ENCODE results near the gene MED15.
"Not testable (repeated sequence)": the region's sequence is repeated elsewhere in the genome, so short reads cannot be mapped to it uniquely, and the experiment has no call there.

The MED15 gene

GRCh38 chr22:20507253-20508066 lies at the start of gene MED15:
Gene MED15, plus strand, starts transcription at chr22:20507610. Its CDS starts 69 bp downstream, at chr22:20507679.
- H3K27me3 Mint-ChIP-seq = no peaks in the 10 kb centered on the region
- ATAC-seq (peak; percentile 93), DNase-seq (peak; percentile 84 to 91)
- H3K9me3 Mint-ChIP-seq = no peaks in the 10 kb centered on the region
- H3K27ac Mint-ChIP-seq = peak within 1 kb of the TSS; percentile 97 to 100
- H3K4me3 Mint-ChIP-seq = peak within 1 kb of the TSS; percentile 93 to 95
- H3K4me1 Mint-ChIP-seq = peaks cover 58% of the 10 kb centered on the region

GRCh38 chr22:20458530-20459151 lies 48.8 kb upstream of the MED15 start:
- Mint-ChIP-seq H3K9me3 (no peaks in the 10 kb centered on the region), H3K27ac (peak overlapping the region in 1 of 2 donors; percentile 8), H3K4me1 (peaks cover 34% of the 10 kb centered on the region), H3K27me3 (no peaks in the 10 kb centered on the region), H3K4me3 (no peak overlapping the region)
- ATAC-seq = no peak
- no peak for DNase-seq

- H3K27ac Mint-ChIP-seq = no peak overlapping the region
- H3K4me1 Mint-ChIP-seq = peaks cover 39% of the 10 kb centered on the region
- no peak for DNase-seq
- no peak overlapping the region for H3K4me3 Mint-ChIP-seq
- no peak for ATAC-seq
- H3K9me3 Mint-ChIP-seq = no peaks in the 10 kb centered on the region
- H3K27me3 Mint-ChIP-seq = no peaks in the 10 kb centered on the region
Observed at GRCh38 chr22:20459152-20459542, 48.3 kb upstream of the MED15 start.

- no peak for ATAC-seq
- Mint-ChIP-seq H3K27me3 (no peaks in the 10 kb centered on the region), H3K27ac (no peak overlapping the region), H3K4me1 (peaks cover 46% of the 10 kb centered on the region), H3K4me3 (no peak overlapping the region), H3K9me3 (no peaks in the 10 kb centered on the region)
- no peak for DNase-seq
Observed at GRCh38 chr22:20459862-20460261, 47.5 kb upstream of the MED15 start.

- Mint-ChIP-seq H3K4me3 (peak overlapping the region; percentile 69 to 74), H3K27me3 (no peaks in the 10 kb centered on the region), H3K9me3 (no peaks in the 10 kb centered on the region), H3K27ac (peak overlapping the region; percentile 92 to 97), H3K4me1 (peaks cover 52% of the 10 kb centered on the region)
- peak; percentile 75 for ATAC-seq
- peak in 1 of 2 donors; percentile 22 for DNase-seq
Observed at GRCh38 chr22:20463324-20464095, 43.9 kb upstream of the MED15 start.

- Mint-ChIP-seq H3K4me1 (peaks cover 56% of the 10 kb centered on the region), H3K27ac (peak overlapping the region; percentile 92 to 97), H3K4me3 (peak overlapping the region; percentile 69 to 74), H3K27me3 (no peaks in the 10 kb centered on the region), H3K9me3 (no peaks in the 10 kb centered on the region)
- ATAC-seq (peak; percentile 94), DNase-seq (peak; percentile 48 to 74)
Observed at GRCh38 chr22:20464096-20464614, 43.3 kb upstream of the MED15 start.

- Mint-ChIP-seq H3K27ac (peak overlapping the region; percentile 92 to 97), H3K27me3 (no peaks in the 10 kb centered on the region), H3K4me1 (peaks cover 59% of the 10 kb centered on the region), H3K9me3 (no peaks in the 10 kb centered on the region), H3K4me3 (peak overlapping the region in 1 of 2 donors; percentile 74)
- ATAC-seq (no peak), DNase-seq (no peak)
Observed at GRCh38 chr22:20464912-20465758, 42.3 kb upstream of the MED15 start.

- no peak for DNase-seq
- Mint-ChIP-seq H3K4me1 (peaks cover 59% of the 10 kb centered on the region), H3K9me3 (no peaks in the 10 kb centered on the region), H3K4me3 (peak overlapping the region in 1 of 2 donors; percentile 39), H3K27me3 (no peaks in the 10 kb centered on the region), H3K27ac (peak overlapping the region in 1 of 2 donors; percentile 69)
- no peak for ATAC-seq
Observed at GRCh38 chr22:20465759-20466077, 41.7 kb upstream of the MED15 start.

GRCh38 chr22:20466659-20467379 lies 40.6 kb upstream of the MED15 start:
- H3K27ac Mint-ChIP-seq = peak overlapping the region in 1 of 2 donors; percentile 29
- no peaks in the 10 kb centered on the region for H3K9me3 Mint-ChIP-seq
- DNase-seq (no peak), ATAC-seq (no peak)
- H3K4me1 Mint-ChIP-seq = peaks cover 59% of the 10 kb centered on the region
- H3K4me3 Mint-ChIP-seq = no peak overlapping the region
- no peaks in the 10 kb centered on the region for H3K27me3 Mint-ChIP-seq

- Mint-ChIP-seq H3K27me3 (no peaks in the 10 kb centered on the region), H3K9me3 (no peaks in the 10 kb centered on the region), H3K27ac (peak overlapping the region in 1 of 2 donors; percentile 36), H3K4me3 (no peak overlapping the region), H3K4me1 (peaks cover 48% of the 10 kb centered on the region)
- ATAC-seq (peak; percentile 54), DNase-seq (no peak)
Observed at GRCh38 chr22:20469110-20469868, 38.1 kb upstream of the MED15 start.

- H3K4me3 Mint-ChIP-seq, H3K27ac Mint-ChIP-seq, DNase-seq, H3K27me3 Mint-ChIP-seq, H3K9me3 Mint-ChIP-seq, ATAC-seq: not testable (repeated sequence)
- peaks cover 48% of the 10 kb centered on the region for H3K4me1 Mint-ChIP-seq
Observed at GRCh38 chr22:20470525-20470924, 36.9 kb upstream of the MED15 start.

GRCh38 chr22:20471126-20471833 lies 36.1 kb upstream of the MED15 start:
- ATAC-seq (no peak), DNase-seq (no peak)
- peak overlapping the region in 1 of 2 donors; percentile 85 for H3K27ac Mint-ChIP-seq
- no peaks in the 10 kb centered on the region for H3K27me3 Mint-ChIP-seq
- peaks cover 50% of the 10 kb centered on the region for H3K4me1 Mint-ChIP-seq
- no peak overlapping the region for H3K4me3 Mint-ChIP-seq
- H3K9me3 Mint-ChIP-seq = no peaks in the 10 kb centered on the region
